Measurements from ENCODE around the gene PTPN14. TPM values are rescaled to one million over a fixed set of nuclear protein-coding genes. Genes with fewer than 3 reads are reported as not detected.
A peak's percentile ranks its signal among the peaks of the same experiment; 100 is the strongest.

Gene PTPN14
- total RNA-seq, 1 donor from 2014 or later = 25.6 TPM

DNA sequence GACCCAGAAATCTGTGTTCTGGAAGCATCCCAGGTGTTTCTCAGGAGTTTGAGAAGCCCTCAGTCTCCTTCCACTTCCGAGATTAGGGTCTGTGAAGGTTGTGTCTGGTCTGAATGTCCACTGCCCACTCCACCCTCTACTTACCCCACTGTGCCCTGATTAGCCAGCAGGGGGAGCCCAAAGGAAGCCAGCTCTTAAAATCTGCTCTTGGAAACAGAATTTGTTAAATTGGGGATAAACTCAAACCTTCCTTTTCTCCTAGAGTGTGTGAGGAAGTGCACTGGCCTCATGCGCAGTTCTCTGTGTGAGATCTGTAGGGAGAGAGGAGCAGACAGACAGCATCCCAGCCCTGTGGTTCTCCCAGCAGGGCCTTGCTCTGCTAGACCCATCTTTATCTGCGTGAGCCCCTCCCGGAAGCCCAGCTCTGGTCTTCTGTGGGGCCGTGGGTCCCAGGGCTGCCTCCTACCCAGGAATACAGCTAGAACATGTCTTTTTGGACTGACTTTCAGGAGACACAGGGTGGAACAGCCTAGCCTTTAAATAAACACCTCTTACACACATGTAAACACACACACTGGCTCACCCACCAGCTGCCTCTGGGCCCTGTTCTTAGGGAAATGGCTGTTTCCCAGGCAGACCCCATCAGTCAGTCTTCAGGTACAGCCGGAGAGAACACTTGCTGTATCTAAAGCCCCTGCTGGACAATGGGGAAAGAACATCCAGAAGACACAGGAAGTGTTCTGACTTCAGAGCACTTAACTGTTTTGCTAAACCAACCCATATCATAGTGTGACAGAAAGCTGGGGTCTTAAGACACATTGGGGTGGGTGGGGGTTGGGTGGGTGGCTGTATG, 218.2 kb downstream of the PTPN14 start:
- intact Hi-C loops (cut with micrococcal nuclease) = loop anchor here (5.0 kb wide), 1 partner anchor 254 kb away; no protein-coding TSS in a partner anchor
- ATAC-seq = peak; percentile 18
- peak; percentile 70 for DNase-seq

DNA sequence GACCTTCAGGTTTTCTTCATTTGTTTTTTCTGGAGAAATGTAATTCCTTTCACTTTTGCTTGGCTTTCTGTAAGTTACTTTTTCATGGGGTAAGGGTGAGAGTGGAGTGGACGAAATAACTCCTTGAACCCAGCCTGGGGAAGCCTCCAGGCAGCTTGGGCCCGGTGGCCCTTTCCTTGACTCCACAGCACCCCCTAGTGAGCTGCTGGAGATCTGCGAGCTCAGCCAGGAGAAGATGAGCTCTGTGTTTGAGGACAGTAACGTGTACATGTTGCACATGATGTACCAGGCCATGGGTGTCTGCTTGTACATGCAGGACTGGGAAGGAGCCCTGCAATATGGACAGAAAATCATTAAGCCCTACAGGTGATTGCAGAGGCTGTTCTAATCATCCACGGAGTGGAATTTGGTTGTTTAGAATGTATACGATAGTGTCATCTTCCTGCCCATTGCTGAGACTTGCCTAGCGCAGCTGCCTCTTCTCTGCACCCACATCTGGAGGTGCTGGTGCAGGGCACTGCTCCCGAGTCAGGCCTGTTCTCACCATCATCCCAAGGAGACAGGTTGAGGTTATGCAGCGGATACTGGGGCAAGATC, 219.5 kb downstream of the PTPN14 start:
- peak; percentile 4 for ATAC-seq
- intact Hi-C loops (cut with micrococcal nuclease) = loop anchor here (5.0 kb wide), 1 partner anchor 255 kb away; no protein-coding TSS in a partner anchor
- DNase-seq = no peak

DNA sequence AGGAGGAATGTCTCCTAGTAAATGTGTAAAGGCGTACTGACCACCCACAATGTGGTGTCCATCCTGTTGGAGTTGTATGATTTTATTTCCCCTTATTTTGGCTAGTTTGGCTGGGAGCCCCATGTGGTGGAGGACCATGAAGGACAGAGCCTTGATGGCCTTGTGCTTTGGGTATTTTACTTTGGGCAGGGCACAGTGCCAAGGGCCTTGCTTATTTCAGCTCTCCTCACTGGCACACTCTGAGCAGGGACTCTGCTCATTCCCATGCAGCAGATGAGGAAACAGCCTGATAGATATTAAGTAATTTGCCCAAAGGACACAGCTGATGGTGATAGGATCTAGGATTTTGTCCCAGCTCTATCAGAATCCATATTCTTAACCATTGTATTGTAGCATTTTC, 220.2 kb downstream of the PTPN14 start:
- intact Hi-C loops (cut with micrococcal nuclease) = loop anchor here (5.0 kb wide), 1 partner anchor 256 kb away; no protein-coding TSS in a partner anchor
- peak; percentile 28 for ATAC-seq
- DNase-seq = peak; percentile 58

DNA sequence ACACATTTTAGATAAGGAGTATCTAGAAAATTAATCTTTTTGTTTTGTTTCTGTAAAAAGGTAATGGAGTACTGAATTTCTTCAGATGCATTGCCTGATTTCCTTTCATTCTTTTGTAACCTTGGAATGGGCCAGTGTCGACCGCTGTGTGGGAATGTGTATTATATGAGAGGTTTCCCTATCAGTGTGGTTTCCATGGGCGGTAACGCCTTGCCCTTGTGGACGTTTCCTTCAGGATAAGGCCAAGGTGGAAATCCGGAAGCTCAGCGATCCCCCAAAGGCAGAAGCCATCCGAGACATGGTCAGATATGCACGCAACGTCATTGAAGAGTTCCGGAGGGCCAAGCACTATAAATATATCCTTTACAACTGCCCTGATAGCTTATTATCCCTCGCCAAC, 220.7 kb downstream of the PTPN14 start:
- no peak for DNase-seq
- peak; percentile 11 for ATAC-seq
- intact Hi-C loops (cut with micrococcal nuclease) = loop anchor here (5.0 kb wide), 1 partner anchor 257 kb away; no protein-coding TSS in a partner anchor

DNA sequence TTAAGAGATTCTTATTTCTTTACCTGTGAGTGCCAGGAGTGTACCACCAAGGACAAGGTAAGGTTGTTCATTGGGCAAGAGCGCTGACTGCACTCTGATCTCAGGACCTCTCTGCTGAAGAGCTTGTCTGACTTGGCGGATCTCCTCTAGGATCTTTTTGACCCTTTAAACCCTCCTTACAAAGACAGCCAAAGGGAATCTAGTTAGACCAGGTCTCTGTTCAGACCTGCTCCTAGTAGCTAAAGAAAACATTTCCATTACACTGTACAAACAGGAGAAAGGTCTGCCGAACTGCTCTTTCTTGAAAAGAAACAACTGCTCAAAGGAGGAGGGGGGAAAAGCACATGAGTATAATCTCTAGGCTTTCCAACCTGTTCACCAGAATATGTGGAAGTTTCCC, 221.2 kb downstream of the PTPN14 start:
- intact Hi-C loops (cut with micrococcal nuclease) = loop anchor here (5.0 kb wide), 1 partner anchor 257 kb away; no protein-coding TSS in a partner anchor
- DNase-seq (no peak), ATAC-seq (no peak)

DNA sequence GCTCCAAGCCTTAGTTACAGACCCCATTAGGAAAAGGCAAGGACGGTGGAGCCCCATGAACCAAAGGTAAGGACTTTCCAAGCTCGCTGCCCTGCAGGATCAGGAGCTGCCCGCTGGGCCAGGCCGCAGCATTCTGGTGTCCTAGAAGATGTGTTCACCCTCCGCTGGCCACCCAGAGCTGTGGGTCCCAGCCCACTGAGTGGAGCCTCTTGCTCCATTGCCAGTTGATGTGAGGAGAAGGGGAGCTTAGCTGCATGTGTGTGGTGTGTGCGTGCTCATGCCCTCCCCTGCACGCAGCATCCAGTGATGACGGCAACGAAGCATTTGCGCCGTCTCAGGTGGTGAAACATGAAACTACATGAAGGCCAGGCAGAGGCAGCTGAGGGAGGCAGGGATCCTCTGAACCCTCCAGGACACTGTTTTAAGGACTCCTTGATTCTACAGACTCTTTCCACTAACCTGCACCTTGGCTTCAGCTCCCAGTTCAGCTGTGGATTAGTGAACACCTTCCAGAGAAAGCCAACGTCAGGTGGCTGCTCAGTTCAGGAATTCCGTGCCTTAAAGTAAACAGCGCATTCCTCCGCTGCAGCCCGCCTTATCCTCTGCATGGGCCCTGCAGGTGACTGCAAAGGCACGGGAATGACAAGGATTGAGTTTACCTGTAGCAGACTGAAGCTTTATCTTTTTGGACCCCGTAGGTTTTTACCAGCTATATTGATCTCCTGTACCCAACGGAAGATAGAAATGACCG, 221.8 kb downstream of the PTPN14 start:
- DNase-seq (no peak), ATAC-seq (no peak)
- intact Hi-C loops (cut with micrococcal nuclease) = loop anchor here (5.0 kb wide), 3 partner anchors 67 to 258 kb away; no protein-coding TSS in a partner anchor

DNA sequence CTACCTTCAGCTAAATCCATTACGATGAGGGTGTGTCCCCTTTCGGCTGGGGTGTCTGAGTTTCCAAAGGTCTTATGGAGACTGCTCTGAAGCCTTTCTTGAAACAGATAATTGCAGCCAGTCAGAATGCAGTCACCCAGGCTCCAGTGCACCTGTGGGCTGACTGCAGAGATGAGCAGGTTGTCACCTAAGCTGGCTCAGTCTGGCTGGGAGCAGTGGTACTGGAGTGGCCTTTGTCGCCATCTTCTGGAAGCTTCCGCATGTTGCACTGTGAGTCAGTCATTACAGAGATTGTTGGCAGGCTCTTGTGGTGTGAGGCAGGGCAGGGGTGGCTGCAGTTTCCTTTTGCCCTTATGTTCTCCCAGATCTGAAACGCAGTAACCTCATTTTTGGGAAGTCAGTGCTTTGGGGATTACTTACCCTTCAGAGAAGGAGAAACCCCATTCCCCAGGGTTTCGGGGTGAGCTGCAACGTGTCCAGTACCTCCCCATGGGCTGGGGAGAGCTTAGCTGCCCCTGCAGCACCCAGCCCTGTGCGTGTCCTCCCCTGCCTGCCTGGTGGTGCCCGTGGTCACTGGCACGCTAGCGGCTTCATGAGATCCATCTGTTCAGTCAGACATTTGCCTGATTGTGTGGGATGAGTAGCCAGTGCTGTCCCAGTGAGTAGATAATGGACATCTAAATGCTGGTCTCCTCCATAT, 222.5 kb downstream of the PTPN14 start:
- peak; percentile 85 for DNase-seq
- ATAC-seq = peak; percentile 84
- intact Hi-C loops (cut with micrococcal nuclease) = loop anchor here (5.0 kb wide), 2 partner anchors 67 to 117 kb away; no protein-coding TSS in a partner anchor

DNA sequence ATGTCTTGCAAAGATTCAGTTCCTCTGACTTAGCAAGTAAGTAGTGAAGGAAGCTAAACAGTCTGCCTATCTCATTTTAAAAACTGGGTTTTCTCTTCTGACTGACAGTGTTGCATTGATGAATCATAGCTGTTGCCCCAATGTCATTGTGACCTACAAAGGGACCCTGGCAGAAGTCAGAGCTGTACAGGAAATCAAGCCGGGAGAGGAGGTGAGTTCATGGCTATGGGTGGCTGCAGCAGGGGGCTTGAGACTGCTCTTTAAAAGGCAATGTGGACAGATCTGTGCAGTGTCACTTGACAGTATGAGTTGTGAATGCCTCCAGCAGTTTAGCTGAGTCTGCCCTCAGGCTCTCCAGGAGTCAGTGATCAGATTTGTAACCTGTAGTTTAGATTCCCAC, 223.9 kb downstream of the PTPN14 start:
- DNase-seq (no peak), ATAC-seq (peak; percentile 60)
- intact Hi-C loops (cut with micrococcal nuclease) = loop anchor here (5.0 kb wide), 2 partner anchors 65 to 115 kb away; no protein-coding TSS in a partner anchor

DNA sequence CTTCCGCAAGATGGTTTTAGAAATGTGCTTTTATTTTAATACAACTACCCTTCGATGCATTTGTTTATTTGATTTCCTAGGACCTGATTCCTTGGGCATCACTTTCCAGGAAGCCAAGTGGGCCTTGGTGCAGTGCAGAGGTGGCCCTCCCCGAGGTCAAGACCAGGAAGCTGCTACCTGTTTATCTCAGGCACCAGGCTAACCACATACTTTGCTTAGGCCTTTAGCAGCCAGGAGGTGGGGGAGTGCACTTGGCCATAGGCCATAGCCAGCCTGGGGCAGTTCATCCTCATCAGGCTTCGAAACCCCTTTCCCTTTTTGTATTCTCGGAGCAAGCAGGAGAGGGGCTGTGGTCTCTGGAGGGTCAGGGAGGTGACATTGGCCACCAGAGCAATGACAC, 225.0 kb downstream of the PTPN14 start:
- no peak for ATAC-seq
- intact Hi-C loops (cut with micrococcal nuclease) = loop anchor here (5.0 kb wide), 2 partner anchors 64 to 114 kb away; no protein-coding TSS in a partner anchor
- DNase-seq = no peak

DNA sequence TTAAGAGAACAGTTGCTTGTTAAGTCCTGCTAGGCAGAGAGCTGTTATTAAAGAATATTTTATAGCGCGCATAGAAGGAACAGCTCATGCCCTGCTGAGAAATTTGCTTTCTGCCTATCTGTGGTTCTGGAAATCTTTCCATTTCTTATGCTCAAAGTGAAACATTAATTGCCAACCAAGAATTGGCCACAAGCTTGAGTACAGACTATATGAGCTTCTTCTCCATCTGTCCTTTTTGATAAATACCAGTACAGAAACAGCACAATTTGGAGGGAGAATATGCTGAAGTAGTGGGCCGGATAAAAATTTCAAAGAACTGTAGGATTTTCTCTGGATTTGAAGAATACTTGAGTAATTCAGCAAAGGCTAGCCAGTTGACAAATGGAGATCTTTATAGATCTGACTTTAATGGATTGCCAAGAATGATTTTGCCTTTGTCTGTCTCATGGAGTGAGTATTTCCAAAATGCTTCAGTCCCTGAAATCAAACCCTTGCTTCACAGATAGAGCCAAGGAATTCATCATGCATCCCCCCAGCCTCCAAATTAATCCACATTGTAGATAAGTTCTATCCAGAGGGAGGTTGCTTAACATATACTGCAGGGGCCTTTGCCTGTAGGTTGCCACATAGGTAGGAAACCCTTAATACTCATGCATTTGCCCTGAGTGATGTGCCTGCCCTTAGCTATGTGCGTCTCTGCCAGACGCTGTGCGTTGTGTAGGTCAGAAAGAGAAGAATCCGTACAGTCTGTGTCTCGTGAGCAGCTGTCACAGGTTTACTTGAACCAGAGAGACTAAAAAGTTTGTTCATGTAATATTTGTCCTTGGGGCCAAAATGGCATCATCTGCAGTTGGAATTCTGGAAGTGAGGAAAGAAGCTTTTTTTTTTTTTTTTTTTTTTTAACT, 226.3 kb downstream of the PTPN14 start:
- DNase-seq (no peak), ATAC-seq (no peak)
- intact Hi-C loops (cut with micrococcal nuclease) = loop anchor here (5.0 kb wide), 2 partner anchors 63 to 113 kb away; no protein-coding TSS in a partner anchor

DNA sequence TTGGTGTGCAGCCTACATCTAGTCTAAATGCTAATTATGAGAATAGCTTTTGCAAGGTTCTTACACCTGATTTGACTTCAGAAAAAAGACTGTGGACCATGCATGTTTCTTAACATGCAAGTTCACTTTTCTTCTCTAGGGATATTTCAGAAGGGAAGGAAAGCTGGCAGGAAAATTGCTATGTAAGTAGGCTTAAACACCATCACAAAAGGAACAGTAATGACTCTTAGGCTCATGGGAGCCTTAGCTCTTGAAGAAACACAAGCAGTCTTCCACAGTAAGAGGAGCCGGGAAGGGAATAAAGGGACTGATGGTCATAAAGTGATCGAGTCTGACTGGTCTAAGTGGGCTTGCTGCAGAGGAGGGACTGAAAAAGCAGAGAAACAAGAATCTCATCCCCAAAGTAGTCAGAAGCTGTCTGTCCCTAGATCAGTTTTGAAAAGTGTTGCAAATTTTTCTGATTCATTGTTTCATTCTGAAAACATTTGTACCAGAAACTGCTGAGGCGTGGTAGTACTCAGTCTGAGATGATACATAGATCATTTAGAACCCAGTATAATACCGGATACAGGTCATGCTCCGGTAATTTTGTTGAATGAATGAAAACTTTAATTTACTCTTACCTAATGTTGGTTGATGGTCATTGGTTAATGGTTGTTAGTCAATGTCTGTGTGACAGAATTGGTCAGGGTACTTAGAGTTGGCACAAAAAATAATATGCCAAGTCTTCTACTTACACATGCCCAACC, 229.5 kb downstream of the PTPN14 start:
- DNase-seq (no peak), ATAC-seq (no peak)
- intact Hi-C loops (cut with micrococcal nuclease) = no loop called here

DNA sequence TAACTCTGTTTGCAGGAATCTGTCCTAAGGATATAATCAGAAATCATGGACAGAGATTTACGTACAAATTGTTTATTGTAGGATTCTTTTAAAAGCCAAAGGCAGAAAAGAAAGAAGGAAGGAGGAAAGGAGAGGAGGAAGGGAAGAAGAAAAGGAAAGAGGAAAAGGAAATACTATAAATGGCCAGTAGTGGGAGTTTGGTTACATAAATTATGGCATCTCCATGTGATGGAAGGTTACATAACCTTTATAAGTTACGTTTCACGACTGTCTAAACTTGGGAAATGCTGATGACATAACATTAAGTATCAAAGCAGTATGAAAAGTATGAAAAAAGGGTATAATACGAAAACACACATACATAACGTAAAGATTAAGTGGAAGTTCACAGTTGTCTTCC, 231.5 kb downstream of the PTPN14 start:
- intact Hi-C loops (cut with micrococcal nuclease) = no loop called here
- DNase-seq (no peak), ATAC-seq (no peak)

DNA sequence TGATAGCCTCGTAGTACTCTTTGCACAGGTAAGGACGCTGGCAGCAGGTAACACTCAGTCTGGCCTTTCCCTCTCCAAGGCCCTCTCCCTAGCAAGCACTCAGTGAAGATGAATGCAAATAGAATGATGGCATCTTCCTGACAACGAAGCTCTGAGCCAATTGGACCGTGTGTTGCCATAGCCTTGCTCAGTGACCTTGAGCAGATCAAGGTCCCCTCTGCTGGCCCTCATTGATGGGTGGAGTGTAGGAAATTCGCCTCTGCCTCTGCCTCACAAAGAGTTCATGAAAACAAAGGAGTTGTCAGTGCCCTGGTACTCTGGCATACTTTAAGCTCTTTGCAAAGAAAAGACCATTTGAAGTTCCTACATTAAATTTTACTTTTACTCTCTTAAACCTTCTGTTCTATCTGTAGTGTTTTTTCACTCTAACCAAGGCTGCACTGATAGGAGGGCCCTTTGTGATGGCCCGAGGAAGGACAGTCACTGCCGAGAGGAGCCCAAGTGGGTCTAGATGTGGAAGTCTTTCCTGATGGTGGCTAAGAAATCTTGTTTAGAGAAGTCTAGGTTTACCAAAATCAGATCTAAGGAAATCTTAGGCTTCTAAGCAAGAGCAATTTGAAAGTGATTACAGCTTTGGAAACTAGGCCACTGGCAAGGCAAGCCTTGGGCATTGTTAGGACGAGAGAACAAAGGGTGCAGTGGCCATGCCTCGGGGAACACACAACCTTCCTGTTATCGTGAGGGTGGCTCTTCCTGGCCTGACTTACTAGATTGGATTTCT, 232.3 kb downstream of the PTPN14 start:
- intact Hi-C loops (cut with micrococcal nuclease) = no loop called here
- ATAC-seq (peak; percentile 23), DNase-seq (no peak)

DNA sequence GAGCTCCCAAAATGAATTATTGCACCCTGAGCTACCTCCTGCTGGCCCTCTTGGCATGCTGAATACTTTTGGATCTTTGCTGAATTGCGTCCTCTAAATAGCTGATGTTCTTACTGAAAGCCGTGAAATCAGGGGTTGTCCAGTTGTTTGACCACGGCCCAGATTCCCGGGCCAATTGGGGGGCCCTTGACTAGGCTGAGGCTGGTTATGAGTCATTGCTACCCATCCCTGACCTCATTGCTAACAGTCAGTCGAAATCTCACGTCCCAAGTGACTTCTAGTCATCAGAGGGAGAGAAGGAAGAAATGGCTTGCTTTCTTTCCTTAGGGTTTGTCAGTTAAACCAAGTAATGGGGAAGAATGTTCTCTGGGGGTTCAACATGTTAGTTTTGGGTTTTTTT, 233.0 kb downstream of the PTPN14 start:
- DNase-seq (no peak), ATAC-seq (no peak)
- intact Hi-C loops (cut with micrococcal nuclease) = no loop called here

DNA sequence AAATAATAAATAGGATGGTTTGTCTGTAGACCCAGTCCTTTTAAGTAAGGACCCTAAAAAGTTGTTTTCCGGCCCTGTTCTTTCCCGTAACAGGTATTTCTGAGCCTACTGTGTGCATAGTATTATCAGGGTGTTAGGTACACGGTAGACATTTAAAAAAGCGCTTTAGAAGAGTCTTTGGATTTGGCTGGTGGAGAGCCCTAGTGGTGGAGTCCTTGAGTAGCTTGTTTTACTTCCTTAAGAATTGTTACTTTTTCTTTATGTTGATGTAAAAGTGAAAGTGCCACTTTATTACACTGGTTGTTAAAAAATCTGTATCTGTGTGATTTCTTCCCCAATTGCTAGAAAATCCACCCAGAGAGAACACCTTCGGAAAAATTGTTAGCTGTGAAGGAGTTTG, 233.7 kb downstream of the PTPN14 start:
- intact Hi-C loops (cut with micrococcal nuclease) = no loop called here
- ATAC-seq = no peak
- no peak for DNase-seq

DNA sequence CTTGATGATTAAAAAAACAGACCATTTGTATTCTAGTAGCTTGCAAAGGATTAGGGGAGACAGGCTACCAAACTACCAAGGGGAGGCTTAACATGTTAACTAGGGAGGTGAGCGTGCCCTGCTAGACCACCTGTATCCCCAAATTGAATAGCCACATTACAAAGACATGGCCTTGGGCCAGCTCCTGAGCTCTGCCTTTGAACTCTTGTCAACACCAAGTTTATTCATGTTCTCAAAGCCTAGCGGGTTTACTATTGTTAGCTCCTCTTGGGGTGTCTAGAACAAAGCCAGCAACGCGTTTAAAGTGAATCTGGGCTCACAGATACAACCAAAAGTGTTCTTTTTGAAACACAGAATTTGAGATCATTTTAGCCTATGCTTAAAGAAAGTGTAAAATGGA, 234.1 kb downstream of the PTPN14 start:
- DNase-seq = no peak
- intact Hi-C loops (cut with micrococcal nuclease) = no loop called here
- ATAC-seq = peak; percentile 44

Data from left ventricle myocardium superior (tissue), 1 donor.